HG03432 (cell line): ENCODE data around the gene GRK2.
"Not testable (repeated sequence)": the region's sequence is repeated elsewhere in the genome, so short reads cannot be mapped to it uniquely, and the experiment has no call there.

Source experiments
- ATAC-seq: cut with Tn5 transposase; IDR thresholded peaks from one replicate; pipeline ENCODE4 v1.9.1; 2021; ENCODE audit warnings: mild to moderate bottlenecking, moderate library complexity; ENCODE audit not compliant: unreplicated experiment

Gene GRK2

GRCh38 chr11:67311051-67311555, 44.8 kb downstream of the GRK2 start:
- ATAC-seq, result no peak

GRCh38 chr11:67311556-67312082, 45.3 kb downstream of the GRK2 start:
- no peak for ATAC-seq

DNA sequence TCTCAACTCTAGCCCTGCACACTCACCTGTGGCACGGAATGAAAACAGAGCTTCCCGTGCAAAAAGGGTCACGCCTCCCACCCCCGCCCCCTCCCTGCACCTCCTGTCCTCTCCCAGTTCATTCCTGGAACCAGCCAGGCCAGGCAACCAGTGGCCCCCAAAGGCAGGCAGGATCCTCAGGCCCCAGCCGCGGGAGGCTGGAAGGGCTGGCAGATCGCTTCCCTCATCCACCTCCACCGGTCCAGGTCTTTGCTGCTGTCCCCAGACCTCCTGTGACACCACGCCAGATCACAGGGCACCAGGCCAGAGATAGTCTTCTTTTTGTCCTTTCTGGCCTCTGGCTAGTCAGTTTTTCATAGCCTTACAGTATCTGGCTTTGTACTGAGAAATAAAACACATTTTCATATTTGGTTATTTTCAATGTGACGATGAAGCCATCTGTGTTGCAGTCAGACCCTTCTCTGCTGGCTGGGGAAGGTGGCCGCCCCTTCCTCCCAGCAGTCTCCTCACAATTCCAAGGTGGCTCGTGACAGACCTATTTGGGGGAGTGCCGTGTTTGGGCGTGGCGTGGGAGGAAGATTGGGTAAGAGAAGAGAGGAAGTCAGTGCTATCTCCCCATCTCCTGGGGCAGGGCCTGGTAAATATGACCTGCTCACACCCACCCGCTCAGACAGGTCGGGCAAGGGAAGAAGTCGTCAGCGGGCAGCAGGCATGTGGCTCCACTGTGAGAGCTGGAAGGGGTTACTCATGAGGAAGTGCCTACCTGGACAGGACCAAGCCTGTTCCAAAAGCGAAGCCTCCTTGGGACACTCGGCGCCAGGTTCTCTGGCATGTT, 46.1 kb downstream of the GRK2 start:
- no peak for ATAC-seq

DNA sequence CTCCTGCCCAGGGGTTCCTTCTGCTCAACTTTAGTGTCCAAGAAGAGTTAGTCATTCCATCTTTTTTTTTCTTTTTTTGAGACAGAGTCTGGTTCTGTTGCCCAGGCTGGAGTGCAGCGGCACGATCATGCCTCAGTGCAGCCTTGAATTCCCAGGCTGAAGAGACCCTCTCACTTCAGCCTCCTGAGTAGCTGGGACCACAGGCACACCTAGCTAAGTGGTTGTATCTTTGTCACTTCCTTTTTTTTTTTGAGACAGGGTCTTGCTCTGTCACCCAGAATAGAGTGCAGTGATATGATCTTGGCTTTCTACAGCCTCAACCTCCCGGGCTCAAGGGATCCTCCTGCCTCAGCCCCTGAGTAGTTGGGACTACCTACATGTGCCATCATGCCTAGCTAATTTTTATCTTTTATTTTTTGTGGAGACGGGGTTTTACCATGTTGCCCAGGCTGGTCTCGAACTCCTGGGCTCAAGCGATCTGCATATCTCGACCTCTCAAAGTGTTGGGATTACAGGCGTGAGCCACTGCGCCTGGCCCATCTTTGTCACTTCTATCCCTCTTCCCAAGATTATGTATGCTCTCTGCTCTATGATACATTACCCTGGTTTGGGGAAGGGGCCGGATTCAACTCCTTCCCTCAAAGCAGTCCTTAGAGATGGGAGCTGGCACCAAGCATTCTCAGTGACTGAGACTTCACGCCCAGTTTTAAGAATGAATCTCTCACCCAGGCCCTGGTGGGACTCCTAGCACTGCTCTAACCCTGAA, 47.0 kb downstream of the GRK2 start:
- no peak for ATAC-seq

- ATAC-seq, result no peak
Observed at GRCh38 chr11:67314218-67314617, 47.9 kb downstream of the GRK2 start.

GRCh38 chr11:67315325-67315909, 49.1 kb downstream of the GRK2 start:
- no peak for ATAC-seq

GRCh38 chr11:67316882-67317204, 50.6 kb downstream of the GRK2 start:
- no peak for ATAC-seq

GRCh38 chr11:67317205-67317887, 51.1 kb downstream of the GRK2 start:
- ATAC-seq, result peak; percentile 73

- peak; percentile 20 for ATAC-seq
Observed at GRCh38 chr11:67317888-67318555, 51.7 kb downstream of the GRK2 start.

DNA sequence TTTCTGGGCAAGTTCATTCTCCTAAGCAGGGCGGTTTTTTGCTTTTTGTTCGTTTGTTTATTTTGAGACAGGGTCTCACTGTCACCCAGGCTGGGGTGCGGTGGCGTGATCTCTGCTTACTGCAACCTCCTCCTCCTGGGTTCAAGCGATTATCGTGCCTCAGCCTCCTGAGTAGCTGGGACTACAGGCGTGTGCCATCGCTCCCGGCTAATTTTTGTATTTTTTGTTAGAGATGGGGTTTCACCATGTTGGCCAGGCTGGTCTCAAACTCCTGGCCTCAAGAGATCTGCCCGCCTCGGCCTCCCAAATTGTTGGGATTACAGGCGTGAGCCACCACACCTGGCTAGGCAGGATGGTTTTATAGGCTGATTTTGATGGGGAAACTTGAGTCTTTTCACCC, 52.6 kb downstream of the GRK2 start:
- ATAC-seq, result not testable (repeated sequence)

DNA sequence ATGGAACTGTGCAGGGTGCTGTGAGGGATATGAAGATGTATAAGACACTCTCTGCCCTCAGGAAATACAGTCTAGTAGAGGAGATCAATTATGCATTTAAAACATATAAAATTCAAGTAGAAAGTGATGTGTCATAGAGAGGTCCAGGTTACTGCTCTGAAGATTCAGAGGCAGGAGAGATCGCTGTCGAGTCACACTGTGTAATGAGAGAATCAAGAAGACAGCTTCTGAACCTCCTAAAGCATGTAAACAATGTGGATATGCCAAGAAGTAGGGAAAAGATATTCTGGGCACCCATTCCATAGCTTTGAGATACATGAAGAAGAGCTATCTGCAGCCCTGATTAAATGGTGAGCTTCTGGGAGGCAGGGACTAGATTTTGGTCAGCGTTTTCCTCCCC, 53.7 kb downstream of the GRK2 start:
- no peak for ATAC-seq

- no peak for ATAC-seq
Observed at GRCh38 chr11:67320691-67321090, 54.4 kb downstream of the GRK2 start.

DNA sequence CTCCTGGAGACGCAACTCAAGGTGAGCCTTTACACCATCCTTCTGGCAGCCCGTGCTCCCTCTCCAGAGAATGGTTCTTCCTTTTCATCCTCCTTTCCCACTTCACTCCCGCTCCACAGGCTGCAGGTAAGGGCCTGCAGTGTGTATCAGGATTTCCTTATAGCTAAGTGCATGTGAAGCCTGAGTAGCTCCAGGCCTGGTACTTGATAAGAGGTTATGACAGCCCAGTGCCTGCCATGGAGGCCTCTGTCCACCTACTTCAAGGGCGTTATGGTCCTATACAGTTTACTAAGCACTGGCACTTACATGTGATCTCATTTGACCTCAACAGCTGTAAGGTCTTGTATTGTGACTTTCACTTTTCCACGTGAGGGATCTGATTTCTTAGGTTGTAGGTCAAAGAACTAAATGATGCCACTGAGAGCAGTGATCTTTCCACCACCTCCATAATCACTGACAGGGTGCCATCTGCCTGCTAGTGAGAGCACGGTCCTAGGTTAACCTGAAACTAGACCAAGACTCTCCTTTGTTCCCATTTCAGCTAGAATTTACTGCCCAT, 55.1 kb downstream of the GRK2 start:
- ATAC-seq, result no peak

GRCh38 chr11:67322049-67322448, 55.8 kb downstream of the GRK2 start:
- ATAC-seq, result no peak

DNA sequence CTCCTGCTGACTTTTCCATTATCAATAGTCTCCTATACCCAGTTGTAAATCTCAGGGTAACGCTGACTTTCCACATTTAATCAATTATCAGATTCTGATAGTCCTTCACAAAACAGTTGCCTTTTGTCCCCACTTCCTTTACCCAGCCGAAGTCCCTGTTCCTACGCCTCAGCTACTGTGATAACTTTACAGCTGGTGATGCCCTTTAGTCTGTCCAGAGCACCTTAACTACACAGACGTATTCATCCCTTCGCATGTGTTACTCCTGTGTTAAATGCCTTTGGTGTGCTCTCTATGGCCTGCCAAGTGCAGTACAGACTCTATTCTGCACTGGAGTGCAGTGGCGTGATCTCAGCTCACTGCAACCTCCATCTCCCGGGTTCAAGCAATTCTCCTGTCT, 57.3 kb downstream of the GRK2 start:
- ATAC-seq, result no peak

- no peak for ATAC-seq
Observed at GRCh38 chr11:67332081-67332691, 65.9 kb downstream of the GRK2 start.
